HG02884 (cell line): ENCODE results near the gene MYO1E.

Experiments
- ATAC-seq: cut with Tn5 transposase; IDR thresholded peaks from one replicate; pipeline ENCODE4 v1.9.1; 2021; ENCODE audit warnings: mild to moderate bottlenecking, moderate library complexity; ENCODE audit not compliant: unreplicated experiment

Gene MYO1E

GRCh38 chr15:59205839-59206622, 166.6 kb downstream of the MYO1E start:
- no peak for ATAC-seq

GRCh38 chr15:59203657-59204056, 169.0 kb downstream of the MYO1E start:
- no peak for ATAC-seq

- no peak for ATAC-seq
Measured at GRCh38 chr15:59203008-59203407, 169.7 kb downstream of the MYO1E start.

GRCh38 chr15:59200560-59200959, 172.1 kb downstream of the MYO1E start:
- ATAC-seq: no peak

- no peak for ATAC-seq
Measured at GRCh38 chr15:59199626-59200465, 172.8 kb downstream of the MYO1E start.

GRCh38 chr15:59197454-59197853, 175.2 kb downstream of the MYO1E start:
- ATAC-seq: no peak

- no peak for ATAC-seq
Measured at GRCh38 chr15:59196416-59196815, 176.3 kb downstream of the MYO1E start.

- no peak for ATAC-seq
Measured at GRCh38 chr15:59194639-59195325, 177.9 kb downstream of the MYO1E start.

- ATAC-seq: no peak
Measured at GRCh38 chr15:59191855-59192237, 180.8 kb downstream of the MYO1E start.

- ATAC-seq: no peak
Measured at GRCh38 chr15:59190291-59190690, 182.4 kb downstream of the MYO1E start.

- no peak for ATAC-seq
Measured at GRCh38 chr15:59189241-59189640, 183.4 kb downstream of the MYO1E start.

GRCh38 chr15:59186501-59186900, 186.2 kb downstream of the MYO1E start:
- ATAC-seq: no peak

- ATAC-seq: no peak
Measured at GRCh38 chr15:59185725-59186124, 186.9 kb downstream of the MYO1E start.

- no peak for ATAC-seq
Measured at GRCh38 chr15:59180945-59181600, 191.6 kb downstream of the MYO1E start.

- ATAC-seq: no peak
Measured at GRCh38 chr15:59179717-59180116, 193.0 kb downstream of the MYO1E start.

- ATAC-seq: no peak
Measured at GRCh38 chr15:59178151-59178695, 194.4 kb downstream of the MYO1E start.

- ATAC-seq: no peak
Measured at GRCh38 chr15:59177317-59177660, 195.4 kb downstream of the MYO1E start.

- no peak for ATAC-seq
Measured at GRCh38 chr15:59176653-59177316, 195.9 kb downstream of the MYO1E start.

- ATAC-seq: no peak
Measured at GRCh38 chr15:59174835-59175831, 197.5 kb downstream of the MYO1E start.
